Activated CD4-positive, alpha-beta T cell treated with anti-CD3 and anti-CD28 coated beads, Interleukin-2, amount 10 ng/mL, durations not matched to agents 24 days and 14 days (primary cell): Measurements from ENCODE around the gene ARHGAP22. TPM values are rescaled to one million over a fixed set of nuclear protein-coding genes. Genes with fewer than 3 reads are reported as not detected.

Experiments used
- DNase-seq: peaks from one replicate; pipeline ENCODE4 v3.0.0; 2022
- H3K27ac Mint-ChIP-seq: one replicate; pipeline ENCODE4 v1.8.0; 2022; ENCODE audit warnings: mild to moderate bottlenecking, mixed read lengths
- H3K27me3 Mint-ChIP-seq: one replicate; pipeline ENCODE4 v1.8.0; 2022; ENCODE audit warnings: mixed read lengths
- H3K36me3 Mint-ChIP-seq: one replicate; pipeline ENCODE4 v1.8.0; 2022; ENCODE audit warnings: low read depth, mild to moderate bottlenecking, mixed read lengths
- H3K4me1 Mint-ChIP-seq: one replicate; pipeline ENCODE4 v1.8.0; 2021; ENCODE audit warnings: mixed read lengths
- H3K4me3 Mint-ChIP-seq: one replicate; pipeline ENCODE4 v1.8.0; 2022; ENCODE audit warnings: mild to moderate bottlenecking, moderate library complexity, mixed read lengths
- H3K9me3 Mint-ChIP-seq: one replicate; pipeline ENCODE4 v1.8.0; 2021; ENCODE audit warnings: mixed read lengths
- intact Hi-C: fragments of 100-400 bp; cut with micrococcal nuclease; formaldehyde crosslinking; loops from one replicate; pipeline ENCODE4 v1.15.1; 2023
- total RNA-seq: library from RNA; stranded (reverse); gene quantifications from 2 replicates; pipeline ENCODE4 v1.2.3, GENCODE V29; 2022

The ARHGAP22 gene
- total RNA-seq, 1 donor from 2014 or later, result not detected

DNA sequence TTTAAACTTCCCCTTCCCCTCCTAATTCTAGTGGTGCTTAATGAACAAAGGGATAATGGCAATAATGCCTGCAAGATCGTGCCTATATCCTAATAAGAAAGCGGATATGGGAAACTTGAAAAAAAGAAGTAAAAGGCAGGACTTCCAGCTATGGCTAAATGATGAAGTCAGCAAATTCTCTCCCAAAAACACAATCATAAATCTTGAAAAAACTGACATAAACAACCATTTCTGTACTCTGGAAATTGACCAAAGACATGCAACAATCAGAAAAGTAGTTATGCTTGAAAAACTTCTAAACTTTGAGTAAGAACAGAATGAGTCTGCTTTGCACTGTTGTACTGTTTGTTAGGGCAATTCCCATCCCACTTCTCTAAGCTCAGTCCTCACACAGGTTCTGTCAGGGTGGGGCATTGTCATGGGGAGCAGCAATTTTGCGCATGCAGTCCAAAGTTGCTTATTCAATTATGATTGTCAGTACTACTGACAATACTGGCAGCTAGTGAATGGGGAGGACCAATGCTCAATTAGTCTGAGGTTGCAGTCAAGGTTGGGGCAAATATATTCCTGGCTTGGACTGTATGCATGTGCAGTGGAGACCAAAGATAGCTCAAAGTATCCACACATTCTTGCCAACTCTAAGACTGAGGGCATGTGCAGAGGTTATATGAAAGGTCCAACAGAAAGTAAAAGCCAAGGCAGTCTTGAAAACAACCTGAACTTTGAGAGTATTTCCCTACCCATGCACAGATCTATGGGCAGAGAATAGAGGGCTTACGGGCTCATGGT, 34.1 kb upstream of the ARHGAP22 start:
- H3K36me3 Mint-ChIP-seq, result no peaks in the 10 kb centered on the region
- H3K27me3 Mint-ChIP-seq, result peaks cover 22% of the 10 kb centered on the region
- DNase-seq, result no peak
- H3K4me3 Mint-ChIP-seq, result no peak overlapping the region
- peaks cover 9% of the 10 kb centered on the region for H3K4me1 Mint-ChIP-seq
- peaks cover 35% of the 10 kb centered on the region for H3K9me3 Mint-ChIP-seq
- intact Hi-C loops, result no loop called here
- H3K27ac Mint-ChIP-seq, result no peak overlapping the region

DNA sequence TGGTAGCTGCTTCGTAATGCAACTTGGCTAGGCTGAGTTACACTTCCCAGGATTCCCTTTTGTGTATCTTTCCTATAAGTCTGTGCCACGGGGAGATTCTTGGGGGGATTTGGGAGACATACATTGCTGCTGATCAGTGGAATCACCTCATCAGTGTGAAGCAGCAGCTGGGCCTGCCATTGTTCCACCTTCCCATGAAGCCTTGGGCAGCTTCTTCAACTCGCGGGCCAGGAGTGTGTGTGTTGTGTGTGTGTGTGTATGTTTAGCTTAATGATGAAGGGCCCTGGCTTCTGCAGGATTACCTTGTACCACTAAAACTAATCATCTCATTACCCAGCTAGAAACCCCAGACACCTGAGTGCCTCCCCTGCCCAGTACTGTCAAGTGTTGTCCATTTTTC, 33.3 kb upstream of the ARHGAP22 start:
- peaks cover 22% of the 10 kb centered on the region for H3K27me3 Mint-ChIP-seq
- H3K27ac Mint-ChIP-seq, result no peak overlapping the region
- intact Hi-C loops, result no loop called here
- peaks cover 35% of the 10 kb centered on the region for H3K9me3 Mint-ChIP-seq
- DNase-seq, result peak; percentile 31
- H3K4me1 Mint-ChIP-seq, result peaks cover 13% of the 10 kb centered on the region
- H3K36me3 Mint-ChIP-seq, result no peaks in the 10 kb centered on the region
- H3K4me3 Mint-ChIP-seq, result no peak overlapping the region

DNA sequence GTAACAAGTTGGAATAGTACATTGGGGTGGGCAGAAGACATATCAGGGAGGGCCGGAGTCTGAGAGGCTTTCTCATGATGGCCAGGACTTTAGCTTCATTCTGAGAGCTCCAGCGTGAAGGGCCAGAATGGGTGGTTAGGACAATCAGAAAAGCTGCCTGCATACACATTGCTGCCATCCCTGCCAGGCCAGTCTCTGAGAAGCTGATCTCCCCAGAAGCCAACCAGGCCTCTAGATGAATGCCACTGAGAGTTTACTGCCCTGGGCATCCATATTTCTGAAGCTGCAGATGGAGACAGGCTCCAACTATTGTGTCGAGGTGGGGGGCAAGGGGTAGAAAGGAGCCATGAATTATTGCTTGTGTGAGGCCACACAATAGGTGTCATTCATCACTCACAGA, 32.0 kb upstream of the ARHGAP22 start:
- Mint-ChIP-seq H3K4me1 (peaks cover 13% of the 10 kb centered on the region), H3K4me3 (no peak overlapping the region), H3K36me3 (no peaks in the 10 kb centered on the region), H3K9me3 (peaks cover 33% of the 10 kb centered on the region), H3K27ac (no peak overlapping the region), H3K27me3 (peaks cover 22% of the 10 kb centered on the region)
- intact Hi-C loops, result no loop called here
- DNase-seq, result no peak

DNA sequence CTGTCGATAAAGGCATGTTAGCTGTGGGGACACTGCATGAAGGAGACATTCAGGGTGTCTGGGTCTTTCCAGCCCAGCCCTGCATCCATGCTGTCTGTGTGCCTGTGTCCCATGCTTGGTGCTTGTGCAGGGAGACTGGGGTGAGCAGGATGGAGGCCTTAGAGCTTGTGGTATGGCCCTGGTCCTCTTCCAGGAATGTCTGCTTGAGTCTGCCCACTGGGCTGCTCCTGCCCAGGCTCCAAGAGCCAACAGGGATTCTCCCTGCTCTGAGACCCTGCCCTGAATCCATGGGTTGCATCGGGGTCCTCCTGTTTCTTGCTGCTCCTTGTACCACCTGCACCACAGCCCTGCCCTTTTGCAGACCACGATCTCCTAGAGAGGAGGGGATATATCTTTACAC, 31.4 kb upstream of the ARHGAP22 start:
- Mint-ChIP-seq H3K4me1 (peaks cover 13% of the 10 kb centered on the region), H3K9me3 (peaks cover 31% of the 10 kb centered on the region), H3K4me3 (no peak overlapping the region), H3K36me3 (no peaks in the 10 kb centered on the region), H3K27ac (no peak overlapping the region), H3K27me3 (peaks cover 23% of the 10 kb centered on the region)
- DNase-seq, result no peak
- intact Hi-C loops, result no loop called here

DNA sequence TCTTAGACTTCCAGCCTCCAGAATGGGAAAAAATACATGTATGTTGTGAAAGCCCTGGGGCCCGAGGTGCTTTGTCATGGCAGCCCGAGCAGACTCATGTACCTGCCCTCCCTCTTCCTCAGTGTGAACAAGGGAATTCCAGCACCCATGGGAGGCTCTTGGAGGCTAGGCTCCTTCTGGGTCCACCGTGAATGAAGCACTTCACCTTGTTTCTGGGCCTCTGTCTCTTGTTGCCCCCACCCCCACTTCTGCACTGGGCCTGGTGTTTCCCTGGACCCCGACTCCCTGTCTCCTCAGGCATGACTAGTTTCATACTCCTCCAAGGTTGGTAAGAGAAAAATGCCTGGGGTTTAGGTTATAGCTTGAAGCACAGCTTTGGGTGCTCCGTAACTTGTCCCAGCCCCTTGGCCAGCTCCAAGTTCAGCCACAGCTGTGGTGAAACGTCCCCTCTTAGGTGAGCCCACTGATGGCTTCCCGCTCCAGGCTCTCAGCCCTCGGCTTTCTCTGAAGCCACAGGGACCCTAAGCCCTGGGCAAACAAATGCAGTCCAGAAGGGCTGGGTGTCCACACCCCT, 30.2 kb upstream of the ARHGAP22 start:
- H3K4me1 Mint-ChIP-seq, result peaks cover 13% of the 10 kb centered on the region
- peak; percentile 38 for DNase-seq
- H3K9me3 Mint-ChIP-seq, result peaks cover 27% of the 10 kb centered on the region
- peaks cover 23% of the 10 kb centered on the region for H3K27me3 Mint-ChIP-seq
- H3K4me3 Mint-ChIP-seq, result no peak overlapping the region
- H3K36me3 Mint-ChIP-seq, result no peaks in the 10 kb centered on the region
- no peak overlapping the region for H3K27ac Mint-ChIP-seq
- intact Hi-C loops, result no loop called here

DNA sequence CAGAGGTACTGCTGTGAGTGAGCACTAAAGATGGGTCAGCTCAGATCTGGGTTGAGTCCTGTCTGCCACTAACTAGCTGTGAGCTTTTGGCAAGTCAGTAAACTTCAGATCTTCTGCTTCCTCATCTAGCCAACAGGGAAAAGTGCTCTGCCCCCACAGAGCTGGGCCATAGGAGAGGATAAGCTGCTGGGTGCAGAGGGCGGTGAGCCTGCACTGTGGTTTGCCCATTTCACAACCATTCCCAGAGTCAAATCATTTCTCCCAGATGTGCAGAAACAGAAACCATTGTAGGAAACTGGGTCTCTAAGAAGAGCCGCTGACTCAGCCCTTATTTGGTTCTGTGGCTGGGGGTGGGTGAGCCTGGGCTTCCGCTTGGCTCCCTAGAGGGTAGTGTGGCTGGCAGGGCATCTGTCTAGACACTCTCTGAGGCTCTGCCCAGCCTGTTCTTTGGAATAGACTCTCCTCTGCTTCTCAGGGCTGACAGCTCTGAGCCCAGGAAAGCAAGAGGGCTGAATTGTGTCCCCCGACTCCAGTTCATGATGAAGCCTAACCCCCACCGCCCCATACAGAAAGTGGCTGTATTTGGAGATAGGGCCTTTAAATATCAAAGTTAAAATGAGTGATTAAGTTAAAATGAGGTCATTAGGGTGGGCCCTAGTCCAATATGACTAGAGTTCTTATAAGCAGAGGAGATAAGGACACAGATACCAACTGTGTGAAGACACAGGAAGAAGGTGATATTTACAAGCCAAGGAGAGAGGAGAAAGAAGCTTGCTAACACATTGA, 29.5 kb upstream of the ARHGAP22 start:
- H3K27ac Mint-ChIP-seq, result no peak overlapping the region
- H3K4me1 Mint-ChIP-seq, result peaks cover 13% of the 10 kb centered on the region
- peak overlapping the region; percentile 7 for H3K4me3 Mint-ChIP-seq
- peak; percentile 68 for DNase-seq
- H3K27me3 Mint-ChIP-seq, result peaks cover 20% of the 10 kb centered on the region
- intact Hi-C loops, result no loop called here
- peaks cover 20% of the 10 kb centered on the region for H3K9me3 Mint-ChIP-seq
- no peaks in the 10 kb centered on the region for H3K36me3 Mint-ChIP-seq

DNA sequence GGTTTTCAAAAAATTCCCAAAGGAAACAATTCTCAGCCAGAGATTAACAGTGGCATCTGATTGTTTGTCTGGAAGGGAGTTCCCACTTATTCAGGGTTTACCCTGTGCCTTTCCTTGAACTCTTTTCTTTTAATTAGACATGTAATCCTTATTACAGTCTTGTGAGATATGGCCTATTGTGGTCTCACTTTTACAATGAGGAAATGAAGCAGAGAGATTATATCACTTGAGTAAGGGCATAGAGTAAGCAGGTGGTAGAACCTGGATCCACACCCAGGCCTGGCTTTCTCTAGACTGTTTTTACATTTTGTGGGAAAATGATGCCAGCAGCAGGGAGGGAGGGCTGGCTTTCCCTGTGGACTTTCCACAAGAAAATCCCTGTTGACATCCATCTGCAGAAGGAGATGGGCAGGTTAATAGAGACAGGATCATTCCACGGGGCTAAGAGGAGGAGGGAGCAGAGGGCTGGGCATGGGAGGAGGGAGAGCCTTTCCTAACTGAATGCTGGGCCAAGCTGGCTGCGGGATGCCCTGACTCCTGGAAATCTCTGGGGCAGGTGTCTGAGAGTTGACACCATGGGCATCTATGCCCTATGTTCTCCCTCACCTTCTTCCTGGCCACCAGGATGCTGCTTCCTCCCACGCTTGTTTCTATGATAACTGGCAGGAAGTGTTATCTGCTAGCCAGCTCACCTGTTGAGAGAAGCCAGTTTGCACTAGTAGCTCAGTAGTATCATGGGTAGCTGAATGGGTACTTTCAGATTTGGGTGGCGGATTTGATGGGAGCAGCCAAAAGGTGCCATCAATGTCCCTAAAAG, 28.7 kb upstream of the ARHGAP22 start:
- peaks cover 15% of the 10 kb centered on the region for H3K9me3 Mint-ChIP-seq
- H3K4me1 Mint-ChIP-seq, result peaks cover 13% of the 10 kb centered on the region
- peaks cover 13% of the 10 kb centered on the region for H3K27me3 Mint-ChIP-seq
- intact Hi-C loops, result no loop called here
- H3K4me3 Mint-ChIP-seq, result no peak overlapping the region
- no peak overlapping the region for H3K27ac Mint-ChIP-seq
- peak; percentile 55 for DNase-seq
- no peaks in the 10 kb centered on the region for H3K36me3 Mint-ChIP-seq

DNA sequence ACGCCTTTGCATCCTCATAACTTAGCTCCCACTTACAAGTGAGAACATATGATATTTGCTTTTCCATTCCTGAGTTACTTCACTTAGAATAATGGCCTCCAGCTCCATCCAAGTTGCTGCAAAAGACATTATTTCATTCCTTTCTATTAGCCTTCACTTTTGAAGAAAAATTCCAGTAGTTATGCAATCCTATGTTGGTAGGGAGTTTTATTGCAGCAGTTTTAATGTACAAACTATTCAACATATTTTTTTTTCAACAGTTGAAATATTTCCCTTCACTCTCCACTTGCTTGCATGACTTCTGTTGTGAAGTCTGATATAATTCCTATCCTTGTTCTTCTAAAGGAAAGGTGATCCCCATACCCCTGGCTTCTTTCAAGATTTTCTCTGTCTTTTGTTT, 27.3 kb upstream of the ARHGAP22 start:
- intact Hi-C loops, result no loop called here
- H3K36me3 Mint-ChIP-seq, result no peaks in the 10 kb centered on the region
- H3K9me3 Mint-ChIP-seq, result peaks cover 8% of the 10 kb centered on the region
- no peak overlapping the region for H3K27ac Mint-ChIP-seq
- H3K4me3 Mint-ChIP-seq, result no peak overlapping the region
- H3K27me3 Mint-ChIP-seq, result peaks cover 7% of the 10 kb centered on the region
- H3K4me1 Mint-ChIP-seq, result peaks cover 13% of the 10 kb centered on the region
- no peak for DNase-seq

DNA sequence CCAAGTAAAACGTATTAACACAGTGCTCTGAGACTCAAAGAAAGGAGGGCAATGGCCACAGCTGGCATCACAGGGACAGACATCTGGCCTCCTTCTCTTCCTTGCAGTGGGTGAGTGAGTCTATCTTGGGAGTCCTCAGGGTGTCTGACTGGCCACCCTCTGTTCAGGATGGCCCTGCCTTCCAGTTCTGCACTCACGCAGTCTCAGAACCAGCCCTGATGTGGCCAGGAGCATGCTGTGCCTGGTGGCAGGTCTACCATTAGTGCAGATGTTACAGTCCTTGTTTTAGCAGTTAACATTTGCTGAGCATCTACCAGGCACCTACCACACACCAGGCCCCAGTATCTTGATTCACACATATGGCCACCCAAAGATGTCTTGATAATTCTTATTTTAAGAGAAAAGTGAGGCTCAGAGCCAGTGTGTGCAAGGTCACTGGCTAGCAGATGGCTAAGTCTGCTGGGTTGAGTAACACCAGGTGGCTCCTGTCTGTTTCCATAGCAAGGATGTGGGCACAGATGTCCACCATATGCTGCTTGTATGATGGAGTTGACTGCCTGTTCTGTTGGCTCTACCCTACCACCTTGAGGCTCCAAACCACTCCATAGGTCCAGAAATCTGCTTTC, 23.2 kb upstream of the ARHGAP22 start:
- H3K36me3 Mint-ChIP-seq, result no peaks in the 10 kb centered on the region
- no peak overlapping the region for H3K27ac Mint-ChIP-seq
- H3K27me3 Mint-ChIP-seq, result peaks cover 8% of the 10 kb centered on the region
- intact Hi-C loops, result no loop called here
- DNase-seq, result no peak
- no peaks in the 10 kb centered on the region for H3K9me3 Mint-ChIP-seq
- no peaks in the 10 kb centered on the region for H3K4me1 Mint-ChIP-seq
- H3K4me3 Mint-ChIP-seq, result no peak overlapping the region

DNA sequence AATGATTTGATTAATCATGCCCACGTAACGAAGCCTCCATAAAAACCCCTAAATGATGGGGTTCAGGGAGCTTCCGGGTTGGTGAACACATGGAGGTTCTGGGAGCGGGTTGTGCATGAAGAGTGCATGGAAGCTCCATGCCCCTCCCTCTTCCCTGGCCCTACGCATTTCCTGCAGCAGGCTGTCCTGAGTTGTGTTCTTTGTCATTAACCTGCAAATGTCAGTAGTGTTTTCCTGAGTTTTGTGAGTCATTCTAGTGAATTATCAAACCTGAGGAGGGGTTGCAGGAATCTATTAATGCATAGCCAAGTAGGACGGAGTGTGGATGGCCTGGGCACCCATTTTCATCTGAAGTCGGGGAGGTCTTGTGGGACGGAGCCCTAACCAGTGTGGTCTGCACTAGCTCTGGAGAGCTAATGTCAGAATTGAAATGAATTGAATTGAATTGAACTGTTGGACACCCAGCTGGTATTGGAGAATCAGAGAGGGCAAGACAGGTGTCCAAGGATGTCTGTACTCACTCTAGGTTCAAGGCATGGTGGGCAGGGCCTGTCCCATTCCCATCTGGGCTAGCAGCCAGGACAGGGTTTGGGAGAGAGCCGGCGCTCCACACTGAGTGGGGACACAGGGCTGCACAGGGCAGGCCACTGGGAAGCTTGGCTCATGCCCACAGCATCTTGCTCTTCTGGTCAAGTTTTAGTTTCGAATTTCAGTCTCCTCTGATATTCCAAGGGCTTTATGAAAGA, 22.3 kb upstream of the ARHGAP22 start:
- Mint-ChIP-seq H3K27ac (no peak overlapping the region), H3K36me3 (no peaks in the 10 kb centered on the region), H3K4me1 (no peaks in the 10 kb centered on the region), H3K9me3 (no peaks in the 10 kb centered on the region), H3K4me3 (no peak overlapping the region), H3K27me3 (peaks cover 8% of the 10 kb centered on the region)
- intact Hi-C loops, result no loop called here
- peak; percentile 39 for DNase-seq

DNA sequence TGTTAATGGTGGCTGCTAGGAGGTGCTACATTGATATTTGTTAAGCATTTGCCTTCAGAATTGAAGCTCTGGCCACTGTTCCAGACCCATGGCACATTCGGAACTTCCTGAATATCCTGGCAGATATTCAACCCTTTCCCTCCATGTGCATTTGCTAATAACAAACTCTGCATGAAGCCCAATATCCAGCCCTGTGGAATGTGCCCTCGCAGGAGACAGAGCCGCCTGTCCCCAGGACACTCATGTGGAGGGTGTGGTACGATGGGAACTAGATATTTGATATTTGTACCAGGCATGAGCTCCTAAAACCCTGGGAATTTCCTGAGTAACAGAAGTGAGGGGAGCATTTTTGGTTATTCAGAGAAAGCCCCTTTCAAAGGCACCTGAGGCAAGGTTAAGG, 21.6 kb upstream of the ARHGAP22 start:
- H3K27me3 Mint-ChIP-seq, result peaks cover 8% of the 10 kb centered on the region
- H3K36me3 Mint-ChIP-seq, result no peaks in the 10 kb centered on the region
- no peak overlapping the region for H3K27ac Mint-ChIP-seq
- no peaks in the 10 kb centered on the region for H3K9me3 Mint-ChIP-seq
- intact Hi-C loops, result no loop called here
- no peak overlapping the region for H3K4me3 Mint-ChIP-seq
- no peaks in the 10 kb centered on the region for H3K4me1 Mint-ChIP-seq
- no peak for DNase-seq

DNA sequence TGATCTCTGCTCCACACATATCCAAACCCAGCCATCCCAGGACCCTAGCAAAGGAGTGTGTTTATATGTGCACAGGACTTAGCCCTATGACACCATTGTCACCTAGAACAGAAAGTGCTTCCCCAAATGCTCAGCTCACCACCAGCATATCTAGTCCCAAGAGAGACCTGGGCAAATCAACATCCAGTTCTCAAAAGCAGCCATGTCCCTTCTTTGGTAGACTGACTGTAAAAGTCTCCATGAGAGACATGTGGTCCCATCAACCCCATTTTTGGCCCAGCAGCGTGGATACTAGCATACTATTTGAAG, 20.9 kb upstream of the ARHGAP22 start:
- Mint-ChIP-seq H3K4me3 (no peak overlapping the region), H3K4me1 (no peaks in the 10 kb centered on the region), H3K36me3 (no peaks in the 10 kb centered on the region), H3K27me3 (peaks cover 8% of the 10 kb centered on the region), H3K27ac (no peak overlapping the region), H3K9me3 (no peaks in the 10 kb centered on the region)
- intact Hi-C loops, result no loop called here
- no peak for DNase-seq

DNA sequence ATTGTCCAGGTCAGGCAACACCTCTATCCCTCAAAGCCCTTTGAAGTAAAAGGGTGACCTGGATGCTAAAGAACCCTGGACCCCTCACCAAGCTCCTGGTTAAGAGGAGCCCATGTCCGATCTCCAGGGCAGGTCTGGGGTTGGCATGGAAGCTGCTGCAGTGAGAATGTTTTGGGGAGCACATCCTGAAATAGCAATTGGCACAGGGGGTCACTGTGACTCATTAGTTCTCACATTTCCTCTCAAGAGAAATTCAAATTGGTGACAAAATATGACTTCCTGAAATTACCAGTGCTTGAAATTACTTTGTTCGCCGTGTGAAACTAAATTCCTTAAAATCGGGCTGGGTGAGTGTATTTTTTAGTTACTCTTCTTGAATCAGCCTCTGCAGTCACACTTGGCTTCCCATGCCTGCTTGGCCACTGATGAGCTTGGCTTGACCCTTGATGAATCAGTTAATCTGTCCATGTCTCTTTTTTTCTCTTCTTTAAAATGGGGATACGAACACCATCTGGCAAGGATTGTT, 18.8 kb upstream of the ARHGAP22 start:
- Mint-ChIP-seq H3K9me3 (no peaks in the 10 kb centered on the region), H3K27me3 (peaks cover 17% of the 10 kb centered on the region), H3K27ac (no peak overlapping the region), H3K4me1 (no peaks in the 10 kb centered on the region), H3K36me3 (no peaks in the 10 kb centered on the region), H3K4me3 (no peak overlapping the region)
- intact Hi-C loops, result no loop called here
- DNase-seq, result peak; percentile 41
